Activated CD8-positive, alpha-beta T cell treated with anti-CD3 and anti-CD28 coated beads for 36 hours (primary cell): Measurements from ENCODE around the gene RHEB. TPM values are rescaled to one million over a fixed set of nuclear protein-coding genes. Genes with fewer than 3 reads are reported as not detected.
"Not testable (repeated sequence)": the region's sequence is repeated elsewhere in the genome, so short reads cannot be mapped to it uniquely, and the experiment has no call there.

Experiments used
- ATAC-seq: fragments of 200-7000 bp; cut with Tn5 transposase; one replicate; pipeline ENCODE4 v1.10.0; 2021; ENCODE audit warnings: mild to moderate bottlenecking, moderate library complexity
- CTCF ChIA-PET: fragments of 350-600 bp; sonication (Branson Sonifier 250); formaldehyde crosslinking; loops from one replicate; lab custom pipeline; 2021; ENCODE audit warnings: antibody characterized with exemption; lab: Charles Lee
- POLR2A ChIA-PET: fragments of 350-600 bp; sonication (Branson Sonifier 250); formaldehyde crosslinking; loops from one replicate; lab custom pipeline; 2021; ENCODE audit warnings: antibody characterized with exemption; lab: Charles Lee
- DNase-seq: peaks from one replicate; pipeline ENCODE4 v3.0.0-alpha.2; 2020
- H3K27ac Mint-ChIP-seq: one replicate; pipeline ENCODE4 v1.8.0; 2021; ENCODE audit warnings: mild to moderate bottlenecking, mixed read lengths
- H3K27me3 Mint-ChIP-seq: one replicate; pipeline ENCODE4 v1.8.0; 2021; ENCODE audit warnings: mixed read lengths
- H3K36me3 Mint-ChIP-seq: one replicate; pipeline ENCODE4 v1.8.0; 2021; ENCODE audit warnings: low read depth, mixed read lengths
- H3K4me1 Mint-ChIP-seq: one replicate; pipeline ENCODE4 v1.8.0; 2021; ENCODE audit warnings: low read depth, mixed read lengths
- H3K4me3 Mint-ChIP-seq: one replicate; pipeline ENCODE4 v1.8.0; 2021; ENCODE audit warnings: mild to moderate bottlenecking, moderate library complexity, mixed read lengths
- H3K9me3 Mint-ChIP-seq: one replicate; pipeline ENCODE4 v1.8.0; 2021; ENCODE audit warnings: mixed read lengths
- intact Hi-C: fragments of 100-400 bp; cut with micrococcal nuclease; formaldehyde crosslinking; loops from one replicate; pipeline ENCODE4 v1.10.0; 2022
- total RNA-seq, 2 experiments: library from RNA; stranded (reverse); gene quantifications; one replicate each; pipeline ENCODE4 v1.2.3, GENCODE V29; 2021
- TF ChIP-seq, protein P1 (sequence below): fragments of 200-600 bp; IDR thresholded peaks from one replicate; pipeline ENCODE4 v1.8.0; 2022; ENCODE audit warnings: antibody characterized with exemption, mild to moderate bottlenecking

RHEB gene
- total RNA-seq, 2 experiments from 2014 or later: 42.0 to 42.6 TPM

DNA sequence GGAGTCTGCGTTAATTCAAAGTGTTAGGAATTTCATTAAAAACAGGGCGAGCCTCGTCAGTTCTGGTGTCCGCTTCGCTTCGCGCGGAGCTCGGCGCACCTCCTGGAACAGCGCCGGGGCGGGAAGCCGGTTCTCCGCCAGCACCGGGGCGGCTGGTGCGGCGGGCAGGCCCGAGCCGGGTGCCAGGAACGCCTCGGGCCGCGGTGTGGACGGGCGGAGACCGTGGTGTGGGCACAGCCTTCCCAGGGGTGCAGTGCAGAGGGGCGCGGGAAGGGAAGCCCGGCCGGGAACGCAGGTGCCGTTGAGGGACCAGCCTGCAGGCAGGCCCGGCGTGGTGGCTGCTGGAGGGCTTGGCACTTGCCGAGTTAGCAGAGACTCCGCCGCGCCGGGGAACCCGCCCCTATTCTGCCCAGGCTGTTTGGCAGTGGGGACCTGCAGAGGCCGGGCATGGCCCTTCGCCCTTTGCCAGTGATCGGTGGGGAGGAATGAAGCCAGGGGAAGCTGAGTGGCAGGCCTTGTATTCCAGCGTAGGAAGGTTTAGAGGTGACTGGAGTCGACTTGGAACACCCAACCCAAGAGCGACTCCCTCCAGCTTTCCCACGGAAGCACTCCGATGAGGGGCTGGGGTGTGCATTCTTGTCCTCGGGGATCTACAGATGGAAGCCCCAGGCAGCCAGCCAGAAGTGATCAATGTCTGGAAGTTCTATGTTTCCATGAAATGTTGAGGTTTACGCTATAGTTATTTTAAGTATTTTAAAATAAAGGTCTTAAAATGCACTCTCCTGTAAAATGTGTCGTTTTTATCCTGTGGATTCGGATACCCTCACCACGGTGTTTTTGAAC, 945 bp upstream of the RHEB start:
- intact Hi-C loops: no loop called here
- Mint-ChIP-seq H3K9me3 (no peaks in the 10 kb centered on the region), H3K4me3 (peak overlapping the region; percentile 95), H3K27ac (peak overlapping the region; percentile 98), H3K36me3 (peaks cover 16% of the 10 kb centered on the region), H3K4me1 (peaks cover 26% of the 10 kb centered on the region), H3K27me3 (no peaks in the 10 kb centered on the region)
- peak; percentile 54 for DNase-seq
- ATAC-seq: no peak
- ChIA-PET CTCF (interaction anchor here (0.7 to 3.7 kb wide), 4 partner anchors 72 to 239 kb away, joined by 3 to 17 read pairs (median 4); no protein-coding TSS in a partner anchor), POLR2A (interaction anchor here (0.8 to 4.3 kb wide), 9 partner anchors 11 to 249 kb away, joined by 3 to 21 read pairs (median 4); partner anchors contain the start of gene CRYGN)
- TF ChIP-seq, protein P1, sequence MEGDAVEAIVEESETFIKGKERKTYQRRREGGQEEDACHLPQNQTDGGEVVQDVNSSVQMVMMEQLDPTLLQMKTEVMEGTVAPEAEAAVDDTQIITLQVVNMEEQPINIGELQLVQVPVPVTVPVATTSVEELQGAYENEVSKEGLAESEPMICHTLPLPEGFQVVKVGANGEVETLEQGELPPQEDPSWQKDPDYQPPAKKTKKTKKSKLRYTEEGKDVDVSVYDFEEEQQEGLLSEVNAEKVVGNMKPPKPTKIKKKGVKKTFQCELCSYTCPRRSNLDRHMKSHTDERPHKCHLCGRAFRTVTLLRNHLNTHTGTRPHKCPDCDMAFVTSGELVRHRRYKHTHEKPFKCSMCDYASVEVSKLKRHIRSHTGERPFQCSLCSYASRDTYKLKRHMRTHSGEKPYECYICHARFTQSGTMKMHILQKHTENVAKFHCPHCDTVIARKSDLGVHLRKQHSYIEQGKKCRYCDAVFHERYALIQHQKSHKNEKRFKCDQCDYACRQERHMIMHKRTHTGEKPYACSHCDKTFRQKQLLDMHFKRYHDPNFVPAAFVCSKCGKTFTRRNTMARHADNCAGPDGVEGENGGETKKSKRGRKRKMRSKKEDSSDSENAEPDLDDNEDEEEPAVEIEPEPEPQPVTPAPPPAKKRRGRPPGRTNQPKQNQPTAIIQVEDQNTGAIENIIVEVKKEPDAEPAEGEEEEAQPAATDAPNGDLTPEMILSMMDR: no peak

DNA sequence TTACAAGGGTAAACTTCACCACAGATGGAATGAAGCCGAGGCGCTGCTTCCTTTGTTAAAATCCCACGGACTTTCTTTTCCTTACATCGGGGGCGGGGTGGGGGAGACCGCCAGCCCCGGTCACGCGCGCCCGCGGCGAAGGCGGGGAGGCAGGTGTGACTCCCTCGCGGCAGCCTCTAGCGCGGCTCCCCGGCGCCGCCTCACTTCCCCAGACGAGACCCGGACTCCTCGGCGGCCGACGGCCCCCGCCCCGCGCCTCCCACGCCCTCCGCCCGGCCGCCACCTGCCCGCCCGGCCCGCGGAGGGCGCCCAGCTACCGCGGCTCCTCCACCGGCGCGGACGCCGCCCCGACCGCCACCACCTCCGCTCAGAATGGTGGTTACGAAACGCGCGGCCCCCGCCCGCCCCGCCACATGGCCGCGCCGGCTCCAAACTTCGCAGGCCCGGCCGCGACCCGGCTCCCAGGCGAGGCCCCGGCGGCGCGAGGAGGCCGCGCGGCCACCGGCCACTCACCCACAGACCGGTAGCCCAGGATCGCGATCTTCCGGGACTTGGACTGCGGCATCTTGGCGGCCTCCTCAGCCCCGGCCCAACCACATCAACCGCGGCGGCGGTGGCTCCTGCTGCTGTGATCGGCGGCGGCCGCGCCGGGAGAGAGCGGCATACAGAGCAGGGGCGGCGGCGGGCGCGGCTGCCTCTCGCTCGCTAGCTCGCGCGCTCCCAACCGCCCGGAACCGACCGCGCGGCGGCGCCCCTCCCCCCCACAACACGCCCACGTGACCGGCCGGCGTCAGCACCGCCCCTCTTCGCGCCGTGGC, 539 bp downstream of the RHEB start:
- peaks cover 20% of the 10 kb centered on the region for H3K36me3 Mint-ChIP-seq
- H3K9me3 Mint-ChIP-seq, H3K27me3 Mint-ChIP-seq: not testable (repeated sequence)
- peak overlapping the region; percentile 98 for H3K27ac Mint-ChIP-seq
- ATAC-seq: peak; percentile 56
- intact Hi-C loops: loop anchor here (5.0 kb wide), 2 partner anchors 47 to 113 kb away; no protein-coding TSS in a partner anchor
- peak; percentile 66 for DNase-seq
- ChIA-PET POLR2A (interaction anchor here (0.7 to 4.3 kb wide), 5 partner anchors 12 to 214 kb away, joined by 3 to 21 read pairs (median 6); no protein-coding TSS in a partner anchor), CTCF (interaction anchor here (1.5 to 3.7 kb wide), 2 partner anchors 113 to 169 kb away, joined by 3 to 17 read pairs; no protein-coding TSS in a partner anchor)
- peaks cover 39% of the 10 kb centered on the region for H3K4me1 Mint-ChIP-seq
- peak overlapping the region; percentile 95 for H3K4me3 Mint-ChIP-seq

DNA sequence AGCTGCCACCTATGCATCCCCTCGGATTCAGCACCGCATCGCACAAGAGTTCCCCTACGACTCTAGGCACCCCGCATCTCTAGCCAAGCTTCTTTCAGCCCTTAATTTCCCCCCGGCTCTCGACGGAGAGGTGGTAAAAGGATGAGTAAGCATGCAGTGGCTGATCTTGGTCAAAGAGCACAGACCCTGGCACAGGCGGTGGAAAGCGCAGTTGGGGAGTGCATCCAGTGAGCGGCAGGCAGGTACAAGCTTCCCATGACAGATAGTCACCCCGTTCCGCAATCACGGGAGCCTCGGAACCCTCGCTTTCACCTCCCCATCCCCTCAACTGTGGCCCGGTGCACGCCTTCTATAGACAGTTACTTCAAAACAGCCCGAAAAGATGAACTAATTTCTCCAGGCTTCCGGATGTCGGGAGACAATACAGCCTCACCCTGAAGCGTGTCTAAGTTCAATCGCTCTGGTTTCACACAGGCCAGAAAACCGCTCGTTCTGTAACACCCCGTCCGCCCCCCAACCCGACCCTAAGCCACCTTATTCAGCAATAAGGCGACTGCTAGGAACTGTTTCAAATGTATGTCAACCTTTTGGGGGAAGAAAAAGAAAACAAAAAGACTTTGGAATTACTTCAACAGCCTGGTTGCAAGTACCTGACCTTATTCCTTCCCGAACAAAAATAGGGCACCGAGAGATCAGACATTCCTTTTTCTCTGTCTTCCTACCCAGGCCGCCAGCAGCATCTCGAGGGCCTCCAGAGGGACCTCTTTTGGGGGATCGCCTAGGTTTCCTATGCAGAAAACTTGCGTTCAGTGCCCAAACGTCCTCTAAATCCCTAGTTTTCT, 1.4 kb downstream of the RHEB start:
- CTCF ChIA-PET: interaction anchor here (3.7 kb wide), 1 partner anchor 114 kb away, joined by 17 read pairs; no protein-coding TSS in a partner anchor
- Mint-ChIP-seq H3K27me3 (no peaks in the 10 kb centered on the region), H3K9me3 (no peaks in the 10 kb centered on the region), H3K4me3 (peak overlapping the region; percentile 95), H3K27ac (peak overlapping the region; percentile 90), H3K4me1 (peaks cover 46% of the 10 kb centered on the region), H3K36me3 (peaks cover 23% of the 10 kb centered on the region)
- ATAC-seq (peak; percentile 15), DNase-seq (peak; percentile 81)
- intact Hi-C loops: loop anchor here (5.0 kb wide), 2 partner anchors 46 to 114 kb away; no protein-coding TSS in a partner anchor
- TF ChIP-seq, protein P1: no peak
- POLR2A ChIA-PET: interaction anchor here (0.7 to 4.3 kb wide), 10 partner anchors 11 to 333 kb away, joined by 3 to 21 read pairs (median 3); no protein-coding TSS in a partner anchor

DNA sequence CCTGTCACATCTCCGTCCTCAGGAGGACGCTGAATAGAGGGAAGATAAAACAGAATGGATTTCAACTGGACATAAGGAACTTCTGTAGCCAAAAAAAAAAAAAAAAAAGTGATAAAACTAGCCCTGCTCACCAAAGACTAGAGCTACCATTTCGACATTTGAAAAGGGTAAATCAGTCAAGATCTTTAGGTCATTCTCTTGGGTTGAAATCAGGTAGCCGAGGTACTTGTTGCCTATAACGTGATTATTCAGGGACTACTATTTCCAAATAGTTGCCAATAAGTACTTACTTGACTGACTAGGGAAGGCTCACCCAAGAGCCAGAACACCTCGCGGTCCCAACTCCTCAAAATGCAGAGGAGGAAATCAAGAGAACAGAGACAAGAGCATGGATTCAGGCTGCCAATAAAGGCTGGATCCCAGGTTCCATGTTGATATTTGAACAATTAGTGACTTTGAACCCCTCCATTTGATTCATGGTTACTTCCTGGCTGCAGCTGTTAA, 2.0 kb downstream of the RHEB start:
- Mint-ChIP-seq H3K4me1 (peaks cover 50% of the 10 kb centered on the region), H3K27ac (peak overlapping the region; percentile 90), H3K9me3 (no peaks in the 10 kb centered on the region), H3K36me3 (peaks cover 27% of the 10 kb centered on the region), H3K27me3 (no peaks in the 10 kb centered on the region), H3K4me3 (peak overlapping the region; percentile 95)
- ChIA-PET POLR2A (interaction anchor here (0.7 to 4.3 kb wide), 9 partner anchors 11 to 334 kb away, joined by 3 to 21 read pairs (median 3); no protein-coding TSS in a partner anchor), CTCF (interaction anchor here (1.2 to 3.7 kb wide), 2 partner anchors 21 to 114 kb away, joined by 3 to 17 read pairs; no protein-coding TSS in a partner anchor)
- DNase-seq (no peak), ATAC-seq (no peak)
- TF ChIP-seq, protein P1: no peak
- intact Hi-C loops: loop anchor here (5.0 kb wide), 2 partner anchors 45 to 115 kb away; no protein-coding TSS in a partner anchor
